CD4-positive, alpha-beta T cell treated with Interleukin-17A for 1 hour (primary cell): ENCODE results near the gene CRACR2B.

ENCODE experiments used
- DNase-seq: peaks from one replicate; pipeline ENCODE4 v3.0.0-alpha.2; 2020

Gene CRACR2B

DNA sequence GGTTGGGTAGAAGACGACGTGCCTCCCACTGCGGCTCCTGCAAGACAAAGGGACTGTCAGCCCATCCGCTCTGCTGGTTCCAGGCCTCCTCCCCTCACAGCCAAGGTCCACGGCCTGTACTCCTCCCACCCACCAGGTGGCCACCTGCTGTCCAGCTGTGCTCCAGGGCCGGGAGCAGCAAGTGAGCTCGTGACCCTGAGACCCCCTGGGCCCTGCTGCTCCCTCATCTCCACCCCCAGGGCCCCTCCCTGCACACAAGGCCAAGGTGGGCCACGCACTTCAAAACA, 42.4 kb downstream of the CRACR2B start:
- no peak for DNase-seq

DNA sequence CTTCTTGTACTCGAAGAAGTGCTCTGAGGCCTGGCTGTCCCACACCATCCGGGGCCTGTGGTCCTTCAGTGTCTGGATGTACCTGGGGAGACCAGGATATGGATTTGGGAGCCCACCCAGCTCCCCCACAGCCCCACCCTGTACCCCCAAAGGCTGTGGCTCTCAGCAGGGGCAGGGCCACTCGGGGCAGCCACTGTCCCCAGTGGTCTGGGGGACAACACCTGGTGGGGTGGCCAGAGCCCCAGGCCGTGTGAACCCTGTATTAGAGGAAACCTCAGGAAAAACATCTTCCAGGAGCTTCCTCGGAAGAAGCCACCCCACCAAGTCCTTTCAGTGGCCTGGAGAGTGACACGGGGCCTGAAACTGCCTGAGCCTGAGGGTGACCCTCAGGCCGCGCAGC, 42.7 kb downstream of the CRACR2B start:
- DNase-seq: no peak

DNA sequence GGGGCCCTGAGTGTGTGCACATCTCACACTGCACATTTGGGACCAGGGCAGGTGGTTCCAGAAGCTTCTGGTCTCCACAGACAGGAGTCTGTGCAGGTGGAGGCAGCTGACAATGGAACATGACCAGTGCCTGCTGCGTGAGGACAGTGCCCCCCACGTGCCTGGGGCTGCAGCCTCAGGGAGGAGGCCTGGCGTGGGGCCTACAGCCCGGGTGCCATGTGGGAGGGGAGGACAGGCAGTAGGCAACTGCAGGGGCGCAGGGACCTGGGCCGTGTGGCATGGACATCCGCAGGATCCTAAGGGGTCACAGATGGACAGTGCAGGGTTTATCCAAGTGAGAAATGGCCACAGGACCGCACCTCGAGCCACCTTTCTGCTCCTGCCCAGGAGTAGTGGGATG, 43.8 kb downstream of the CRACR2B start:
- no peak for DNase-seq

DNA sequence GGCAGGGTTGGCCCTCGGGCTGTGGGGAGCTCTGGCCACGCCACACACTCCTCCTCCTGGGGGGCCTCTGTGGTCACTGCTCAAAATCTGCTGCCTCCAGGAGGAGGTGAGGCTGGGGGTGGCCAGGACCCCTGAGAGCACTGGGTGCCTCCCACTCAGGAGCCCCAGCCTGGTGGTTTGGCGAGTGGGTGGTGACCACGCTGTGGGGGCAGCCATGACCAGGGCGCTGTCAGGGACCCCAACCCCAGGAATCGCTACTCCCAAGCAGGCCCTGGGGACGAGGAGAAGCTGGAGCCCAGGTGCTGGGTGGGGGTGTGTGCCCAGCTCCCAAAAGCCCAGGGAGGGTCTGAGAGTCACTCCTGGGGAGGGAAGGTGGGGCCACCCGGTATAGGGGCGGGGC, 45.1 kb downstream of the CRACR2B start:
- no peak for DNase-seq

DNA sequence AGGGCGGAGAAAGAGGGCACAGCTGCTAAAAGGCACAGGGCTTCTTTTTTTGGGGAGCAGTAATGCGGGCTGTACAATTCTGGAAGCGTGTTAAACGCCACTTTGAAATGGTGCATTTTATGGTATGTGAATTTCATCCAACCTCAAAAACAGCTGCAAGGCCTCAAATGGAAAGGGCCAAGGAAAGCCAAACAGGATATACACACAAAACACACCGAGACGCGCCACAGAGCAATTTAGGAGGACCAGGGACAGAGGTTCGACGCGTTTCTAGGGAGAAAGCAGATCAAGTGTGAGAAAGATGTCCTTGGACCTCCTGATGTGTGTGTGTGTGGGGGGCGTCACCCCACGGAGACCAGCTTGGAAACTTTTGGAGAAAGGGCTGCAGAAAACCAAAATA, 46.0 kb downstream of the CRACR2B start:
- no peak for DNase-seq

DNA sequence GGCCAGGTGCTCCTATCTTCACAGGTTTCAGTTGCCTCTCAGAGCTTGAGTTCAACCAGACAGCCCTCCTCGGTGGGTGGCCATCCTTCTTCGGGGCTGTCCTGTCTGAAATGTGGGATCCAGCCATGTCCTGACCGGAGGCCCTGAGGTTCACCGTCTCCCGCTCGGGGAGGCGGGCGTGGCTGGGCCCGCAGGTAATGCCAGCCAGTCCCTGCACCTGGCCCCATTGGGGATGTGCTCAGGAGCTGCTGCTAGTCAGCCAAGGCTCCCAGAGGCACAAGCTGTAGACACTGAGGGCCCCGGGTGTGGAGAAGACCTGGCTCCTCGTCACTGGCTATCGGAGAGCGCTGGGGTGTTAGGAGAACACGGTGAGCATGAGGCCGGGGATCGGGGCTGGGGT, 47.5 kb downstream of the CRACR2B start:
- no peak for DNase-seq

DNA sequence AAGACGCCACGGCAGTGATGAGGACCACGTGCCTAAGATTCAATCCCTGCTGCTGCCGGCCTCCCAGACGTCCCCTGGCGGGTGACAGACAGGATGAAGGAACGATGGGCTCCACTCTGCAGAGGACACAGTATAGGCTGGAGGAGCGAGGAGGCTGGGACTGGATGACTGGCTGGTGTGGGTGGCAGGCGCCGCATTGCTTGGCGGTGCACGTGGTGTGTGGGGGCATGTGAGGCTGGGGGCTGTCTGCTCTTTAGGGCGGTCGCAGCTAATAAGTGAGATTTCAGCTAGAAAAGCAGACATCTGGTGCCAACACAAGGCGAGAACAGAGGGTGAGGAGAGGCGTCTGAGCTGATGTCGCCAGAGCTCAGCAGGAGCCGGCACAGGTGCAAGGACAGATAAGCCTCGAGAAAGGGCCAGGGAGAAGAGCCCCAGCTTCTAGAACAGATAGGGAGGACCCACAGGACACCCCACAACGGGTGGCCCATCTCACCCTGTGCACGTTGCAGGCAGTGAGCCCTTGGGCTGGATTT, 48.1 kb downstream of the CRACR2B start:
- no peak for DNase-seq

DNA sequence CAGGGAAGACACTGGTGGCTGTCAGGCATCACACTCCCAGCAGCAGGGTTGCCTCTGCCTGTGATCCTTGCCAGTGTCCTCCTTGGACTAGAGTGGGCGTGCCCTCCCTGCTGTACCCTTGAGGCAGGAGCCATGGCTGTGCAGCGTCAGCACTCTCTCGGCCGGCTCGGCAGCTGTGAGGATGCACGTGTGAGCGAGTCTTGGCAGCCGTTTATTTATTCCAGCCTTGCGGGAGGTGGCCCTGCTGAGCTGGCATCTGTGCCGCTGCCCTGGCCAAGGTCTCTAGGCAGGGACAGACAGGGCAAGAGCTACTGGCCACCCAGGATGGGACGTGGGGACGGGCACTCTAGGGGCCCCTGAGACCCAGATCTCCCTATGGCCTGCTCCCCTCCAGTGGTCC, 48.8 kb downstream of the CRACR2B start:
- no peak for DNase-seq

DNA sequence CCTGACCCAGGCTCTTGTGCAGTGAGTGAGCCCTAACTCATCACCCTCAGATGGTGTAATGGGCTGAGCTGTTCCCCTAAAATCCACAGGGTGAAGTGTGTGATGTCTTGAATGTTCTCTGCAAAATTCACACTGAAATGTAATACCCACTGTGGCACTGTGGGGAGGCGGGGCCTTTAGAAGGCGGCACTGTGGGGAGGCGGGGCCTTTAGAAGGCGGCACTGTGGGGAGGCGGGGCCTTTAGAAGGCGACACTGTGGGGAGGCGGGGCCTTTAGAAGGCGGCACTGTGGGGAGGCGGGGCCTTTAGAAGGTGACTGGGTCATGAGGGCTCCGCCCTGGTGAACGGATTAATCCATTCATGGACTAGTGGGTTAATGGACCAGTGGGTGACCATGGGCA, 49.8 kb downstream of the CRACR2B start:
- peak; percentile 11 for DNase-seq

DNA sequence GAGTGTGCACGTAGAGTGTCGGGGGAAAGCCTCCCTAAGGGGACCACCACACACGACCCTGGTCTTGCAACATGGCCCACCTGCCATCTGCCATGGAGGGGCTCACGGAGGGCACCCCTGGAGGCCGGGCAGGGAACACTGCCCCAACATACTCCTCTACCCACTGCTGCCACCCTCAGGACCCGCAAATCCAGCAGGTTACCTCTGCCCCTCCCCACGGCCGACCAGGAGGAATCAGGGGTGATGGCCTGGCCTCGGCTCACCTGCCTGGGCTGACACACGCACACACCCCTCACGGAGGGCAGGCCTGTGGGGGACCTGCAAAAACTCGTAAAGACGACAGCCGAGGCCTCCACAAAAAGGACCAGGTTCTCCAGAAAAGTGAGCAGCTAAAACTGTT, 52.7 kb downstream of the CRACR2B start:
- no peak for DNase-seq
